ENCODE data around the gene OVCA2. TPM values are rescaled to one million over a fixed set of nuclear protein-coding genes. Genes with fewer than 3 reads are reported as not detected.

OVCA2 gene
- total RNA-seq, 2 donors from 2014 or later: 29.0 to 33.3 TPM

DNA sequence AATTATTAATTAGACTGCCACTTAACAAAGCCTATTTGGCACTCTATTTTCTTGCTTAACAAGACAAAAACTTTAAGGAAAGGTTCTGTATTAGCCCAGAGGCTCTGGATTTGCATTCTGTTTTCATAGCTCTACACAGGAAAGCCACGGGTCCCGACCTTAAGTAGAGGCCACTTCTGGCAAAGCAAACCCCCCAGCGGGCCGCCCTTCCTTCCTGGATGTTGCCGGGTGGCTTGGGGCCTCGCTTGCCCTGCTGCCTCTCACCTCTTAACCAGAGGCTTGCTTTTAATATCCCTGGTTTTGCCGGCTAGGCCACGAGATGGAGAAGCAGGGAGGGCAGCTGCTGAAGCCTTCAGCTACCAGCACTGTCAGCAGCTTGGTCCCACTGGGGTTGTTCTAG, 21.1 kb upstream of the OVCA2 start:
- peaks cover 35% of the 10 kb centered on the region for H3K27me3 Mint-ChIP-seq (ENCODE audit: low read depth)
- DNase-seq (no peak), ATAC-seq (replicated peaks in 1 of 2) (no peak)
- no peaks in the 10 kb centered on the region for H3K9me3 Mint-ChIP-seq
- no peak overlapping the region for H3K27ac Mint-ChIP-seq
- no peaks in the 10 kb centered on the region for H3K36me3 Mint-ChIP-seq (ENCODE audit: insufficient read depth in 2 of 2)
- H3K4me3 Mint-ChIP-seq: no peak overlapping the region
- peaks cover 9% of the 10 kb centered on the region for H3K4me1 Mint-ChIP-seq (ENCODE audit: low read depth)

DNA sequence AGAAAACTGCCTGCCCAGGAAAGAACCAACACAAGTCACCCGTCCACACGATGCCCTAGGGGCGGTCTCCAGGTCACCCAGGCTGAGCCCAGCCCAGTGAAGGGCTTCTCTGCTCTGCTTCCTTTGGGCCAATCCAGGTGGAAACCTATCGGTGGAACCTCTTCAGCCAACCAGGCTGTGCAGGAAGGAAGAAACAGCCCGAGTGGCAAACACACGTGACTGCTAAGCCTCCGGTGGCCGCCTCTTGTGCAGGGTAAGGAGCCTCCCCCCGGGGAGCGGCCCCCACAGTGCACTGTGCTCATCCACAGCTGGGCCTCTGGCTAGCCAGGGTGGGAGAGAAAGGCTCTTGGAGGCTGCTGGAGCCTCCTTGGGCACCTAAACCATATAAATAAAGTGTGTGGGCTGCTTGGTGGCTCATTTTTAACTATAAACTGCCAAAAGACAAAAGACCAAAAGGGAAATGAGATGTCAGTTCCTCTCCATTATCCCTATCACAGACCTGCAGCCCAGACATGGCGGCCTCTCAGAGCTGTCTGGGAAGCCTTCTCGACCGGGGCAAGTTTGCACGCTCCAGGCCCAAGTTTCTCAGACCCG, 19.1 kb upstream of the OVCA2 start:
- peaks cover 21% of the 10 kb centered on the region for H3K4me1 Mint-ChIP-seq (ENCODE audit: low read depth)
- peaks cover 53% of the 10 kb centered on the region for H3K27me3 Mint-ChIP-seq (ENCODE audit: low read depth)
- H3K27ac Mint-ChIP-seq: no peak overlapping the region
- DNase-seq: no peak
- ATAC-seq (replicated peaks in 1 of 2): no peak
- H3K9me3 Mint-ChIP-seq: no peaks in the 10 kb centered on the region
- H3K36me3 Mint-ChIP-seq (ENCODE audit: insufficient read depth in 2 of 2): no peaks in the 10 kb centered on the region
- peak overlapping the region; percentile 49 to 52 for H3K4me3 Mint-ChIP-seq

DNA sequence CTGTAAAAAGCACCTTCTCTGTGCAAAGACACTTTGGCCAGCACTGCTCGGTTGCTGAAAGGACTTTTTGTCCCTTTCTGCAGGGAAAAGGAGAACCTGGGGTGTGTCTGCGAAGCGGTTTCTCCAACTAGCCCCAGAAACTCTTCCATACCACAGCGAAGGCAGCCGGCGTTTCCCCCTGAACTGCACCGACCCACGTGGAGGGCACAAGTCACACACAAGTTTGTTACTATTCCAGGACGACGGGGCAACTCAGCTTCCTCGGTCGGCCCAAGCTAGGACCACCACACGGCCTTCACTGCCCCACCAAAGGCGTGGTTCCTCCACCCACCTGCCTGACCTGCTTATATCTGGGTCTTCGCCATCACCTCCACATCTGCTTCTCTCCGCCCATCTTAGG, 18.6 kb upstream of the OVCA2 start:
- peaks cover 53% of the 10 kb centered on the region for H3K27me3 Mint-ChIP-seq (ENCODE audit: low read depth)
- DNase-seq (no peak), ATAC-seq (replicated peaks in 1 of 2) (no peak)
- H3K36me3 Mint-ChIP-seq (ENCODE audit: insufficient read depth in 2 of 2): no peaks in the 10 kb centered on the region
- peak overlapping the region; percentile 29 for H3K27ac Mint-ChIP-seq
- peak overlapping the region; percentile 49 to 52 for H3K4me3 Mint-ChIP-seq
- no peaks in the 10 kb centered on the region for H3K9me3 Mint-ChIP-seq
- H3K4me1 Mint-ChIP-seq (ENCODE audit: low read depth): peaks cover 21% of the 10 kb centered on the region

DNA sequence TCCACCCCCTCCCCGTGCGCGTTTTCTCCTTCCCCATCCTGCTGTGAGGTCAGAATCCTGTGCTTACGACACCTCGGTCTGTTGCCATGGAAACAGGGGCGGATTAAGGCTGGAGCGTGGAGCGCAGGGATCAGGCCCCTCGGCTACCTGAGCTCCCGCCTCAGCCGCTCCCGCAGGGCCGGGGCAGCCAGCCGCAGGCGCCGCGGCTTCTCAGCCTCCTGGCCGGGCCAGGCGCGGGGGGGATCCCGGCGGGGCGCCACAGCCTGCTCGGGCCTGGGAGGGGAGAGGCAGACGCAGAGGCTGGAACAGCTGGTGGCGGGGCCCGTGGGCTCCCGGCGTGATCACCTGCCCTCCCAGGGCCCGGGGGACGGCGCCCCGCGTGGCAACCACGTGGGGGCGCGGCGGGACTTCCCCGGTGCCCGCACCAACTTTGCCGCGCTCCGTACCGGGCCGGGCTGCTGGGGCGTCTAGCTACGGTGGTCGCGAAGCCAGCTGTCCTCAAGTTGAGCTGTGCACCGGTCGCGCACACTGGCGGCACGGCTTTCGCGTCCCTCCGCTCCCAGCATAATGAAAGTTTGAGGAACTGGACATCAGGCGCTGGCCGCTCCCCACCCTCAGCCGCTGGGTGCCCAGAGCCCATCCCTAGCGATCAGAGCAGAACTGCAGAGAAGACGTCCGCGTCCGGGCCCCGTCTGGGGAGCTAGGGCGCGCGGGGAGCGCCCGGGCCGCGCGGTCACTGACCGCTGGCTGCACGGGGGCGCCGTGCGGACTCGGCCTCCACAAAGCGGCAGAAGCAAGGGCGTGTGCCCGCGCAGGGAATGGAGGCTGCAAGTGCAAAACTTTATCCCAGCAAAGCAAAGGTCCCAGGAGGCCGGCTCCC, 17.9 kb upstream of the OVCA2 start:
- Mint-ChIP-seq H3K4me1 (ENCODE audit: low read depth) (peaks cover 19% of the 10 kb centered on the region), H3K36me3 (ENCODE audit: insufficient read depth in 2 of 2) (no peaks in the 10 kb centered on the region), H3K27ac (no peak overlapping the region), H3K9me3 (no peaks in the 10 kb centered on the region), H3K4me3 (peak overlapping the region; percentile 80 to 81), H3K27me3 (ENCODE audit: low read depth) (peaks cover 58% of the 10 kb centered on the region)
- DNase-seq: peak; percentile 14 to 22
- ATAC-seq (replicated peaks in 1 of 2): peak; percentile 12 to 26

DNA sequence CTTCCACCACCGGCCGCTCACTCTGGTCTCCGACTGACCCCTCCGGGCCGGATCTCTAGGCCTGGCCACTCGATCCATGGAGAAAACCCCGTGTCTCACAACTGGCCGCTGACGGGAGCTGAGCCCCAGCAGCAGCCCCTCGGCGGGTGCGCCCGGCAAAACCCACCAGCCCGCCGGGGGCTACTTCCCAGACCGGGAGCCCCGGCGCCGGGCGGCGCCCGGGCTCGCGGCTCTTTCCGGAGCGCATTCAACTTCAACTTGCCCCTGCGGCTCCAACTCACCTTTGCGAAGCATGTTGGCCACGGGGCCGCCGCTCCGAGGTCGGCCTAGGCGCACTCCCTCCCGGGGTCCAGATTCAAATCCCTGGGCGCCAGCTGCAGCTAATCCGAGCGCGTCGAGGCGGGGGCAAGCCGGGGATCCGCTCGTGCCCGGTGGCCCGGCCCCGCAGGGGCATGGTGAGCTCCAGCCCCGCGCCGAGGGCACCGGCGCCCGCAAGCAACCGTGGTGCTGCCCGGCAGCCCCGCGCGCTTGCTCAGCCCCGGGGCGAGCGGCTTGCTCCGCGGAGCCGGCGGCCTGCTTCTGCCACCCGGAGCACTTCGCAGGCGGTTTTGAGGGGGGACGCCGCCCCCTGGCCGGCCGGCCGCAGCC, 17.1 kb upstream of the OVCA2 start:
- peak; percentile 13 to 16 for ATAC-seq (replicated peaks in 1 of 2)
- peaks cover 51% of the 10 kb centered on the region for H3K27me3 Mint-ChIP-seq (ENCODE audit: low read depth)

DNA sequence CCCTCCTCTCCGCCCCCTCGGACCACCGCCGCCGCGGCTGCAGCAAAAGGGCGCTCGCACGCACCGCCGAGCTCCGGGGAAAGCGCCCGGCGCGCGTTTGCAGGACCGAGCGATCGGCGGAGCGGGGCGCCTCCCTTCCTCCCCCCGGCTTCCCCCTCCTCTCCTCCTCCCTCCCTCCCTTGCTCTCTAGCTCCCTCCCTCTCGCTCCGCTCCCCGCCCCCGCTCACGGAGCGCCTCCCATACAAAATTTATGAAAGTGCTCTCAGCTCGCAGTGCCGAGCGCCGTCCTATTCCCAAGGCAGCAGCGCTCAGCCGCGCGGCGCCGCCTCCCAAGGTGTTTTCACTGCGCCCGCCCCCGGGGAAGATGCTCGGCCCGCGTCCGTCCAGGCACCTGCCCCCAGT, 16.6 kb upstream of the OVCA2 start, which contains the start of gene RTN4RL1:
TSS of gene RTN4RL1 (minus strand) at position 115 of the 402 bp plus-strand sequence. CDS start 469 bp downstream, outside the sequence.
- peak; percentile 20 to 25 for ATAC-seq (replicated peaks in 1 of 2)
- H3K4me1 Mint-ChIP-seq (ENCODE audit: low read depth): peaks cover 19% of the 10 kb centered on the region
- DNase-seq: peak; percentile 47 to 58
- no peaks in the 10 kb centered on the region for H3K36me3 Mint-ChIP-seq (ENCODE audit: insufficient read depth in 2 of 2)
- H3K27me3 Mint-ChIP-seq (ENCODE audit: low read depth): peaks cover 45% of the 10 kb centered on the region
- no peaks in the 10 kb centered on the region for H3K9me3 Mint-ChIP-seq
- no peak within 1 kb of the TSS for H3K27ac Mint-ChIP-seq
- peak within 1 kb of the TSS; percentile 82 to 84 for H3K4me3 Mint-ChIP-seq

More for the DNA sequence above, 17.1 kb upstream of the OVCA2 start:
- H3K9me3 Mint-ChIP-seq: no peaks in the 10 kb centered on the region
- peak overlapping the region; percentile 80 to 81 for H3K4me3 Mint-ChIP-seq
- H3K27ac Mint-ChIP-seq: no peak overlapping the region
- no peaks in the 10 kb centered on the region for H3K36me3 Mint-ChIP-seq (ENCODE audit: insufficient read depth in 2 of 2)
- H3K4me1 Mint-ChIP-seq (ENCODE audit: low read depth): peaks cover 19% of the 10 kb centered on the region
- DNase-seq: peak; percentile 8 to 16

DNA sequence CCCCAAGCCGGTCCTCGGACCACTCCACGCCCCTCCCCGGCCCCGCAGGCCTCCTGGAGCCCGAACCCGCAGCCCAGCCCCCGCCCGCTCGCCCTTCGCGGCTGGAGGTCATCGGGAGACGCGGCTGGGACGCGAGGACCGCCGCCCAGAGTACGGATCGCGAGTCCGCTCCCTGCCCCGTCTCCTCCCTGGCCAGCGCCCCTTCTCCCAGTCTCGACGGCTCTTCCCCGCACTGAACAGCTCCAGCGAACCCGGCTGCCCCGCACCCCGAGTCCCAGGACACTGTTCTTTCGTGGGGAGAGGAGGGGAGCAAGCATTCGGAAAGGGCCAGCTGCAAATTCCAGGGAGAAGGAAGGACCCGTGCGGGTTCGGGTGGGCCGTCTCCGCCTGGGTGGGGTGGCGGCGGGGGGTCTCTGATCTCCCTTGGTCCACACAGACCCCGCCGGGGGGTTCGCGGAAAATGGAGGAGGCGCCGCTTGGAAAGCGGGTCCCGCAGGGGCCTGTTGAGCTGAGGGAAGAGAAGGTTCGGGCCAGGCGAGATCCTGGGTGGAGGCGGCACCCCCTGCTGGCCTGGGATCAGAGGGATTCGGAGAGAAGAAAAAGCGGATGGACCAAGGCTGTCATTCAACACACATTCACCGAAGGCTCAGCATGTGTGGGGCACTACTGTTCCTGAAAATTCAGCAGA, 16.1 kb upstream of the OVCA2 start:
- H3K36me3 Mint-ChIP-seq (ENCODE audit: insufficient read depth in 2 of 2): peaks cover 0 to 2% of the 10 kb centered on the region in 2 donors
- peaks cover 22% of the 10 kb centered on the region for H3K4me1 Mint-ChIP-seq (ENCODE audit: low read depth)
- DNase-seq (peak; percentile 40 to 42), ATAC-seq (replicated peaks in 1 of 2) (no peak)
- H3K27ac Mint-ChIP-seq: no peak overlapping the region
- peaks cover 43% of the 10 kb centered on the region for H3K27me3 Mint-ChIP-seq (ENCODE audit: low read depth)
- H3K9me3 Mint-ChIP-seq: no peaks in the 10 kb centered on the region
- H3K4me3 Mint-ChIP-seq: peak overlapping the region; percentile 82 to 84

DNA sequence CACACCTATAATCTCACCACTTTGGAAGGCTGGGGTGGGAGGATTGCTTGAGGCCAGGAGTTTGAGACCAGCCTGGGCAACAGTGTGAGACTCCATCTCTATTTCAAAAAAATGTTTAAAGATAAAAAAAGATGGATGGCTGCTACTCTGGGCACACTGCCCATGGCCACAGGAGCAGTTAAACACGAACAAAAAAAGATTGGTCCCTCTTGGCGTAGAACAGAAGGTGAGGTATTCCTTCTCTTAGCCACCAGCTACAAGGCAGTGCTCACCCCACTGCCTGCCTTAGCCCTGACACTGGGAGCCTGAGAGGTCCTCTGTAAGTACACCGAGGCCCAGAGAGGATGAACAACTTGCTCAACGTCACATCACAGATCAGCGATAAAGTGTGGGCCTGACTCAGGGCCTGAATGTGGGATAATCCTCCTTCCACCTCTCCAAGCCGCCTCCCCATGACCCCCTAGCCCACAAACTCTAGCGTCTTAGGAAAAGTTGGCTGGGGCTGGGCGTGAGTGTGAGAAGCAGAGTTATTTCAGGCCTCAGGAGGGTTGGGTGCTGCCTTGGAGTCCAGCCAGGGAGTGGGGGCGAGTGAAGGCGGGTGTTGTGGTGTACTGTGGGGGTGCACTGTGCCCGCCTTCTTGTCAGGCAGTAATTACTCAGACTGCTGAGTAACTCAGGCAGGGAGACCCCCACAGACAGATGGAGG, 14.1 kb upstream of the OVCA2 start:
- H3K9me3 Mint-ChIP-seq: no peaks in the 10 kb centered on the region
- peaks cover 26% of the 10 kb centered on the region for H3K4me1 Mint-ChIP-seq (ENCODE audit: low read depth)
- DNase-seq (peak in 1 of 2 donors; percentile 44), ATAC-seq (replicated peaks in 1 of 2) (no peak)
- H3K27ac Mint-ChIP-seq: no peak overlapping the region
- peaks cover 0 to 2% of the 10 kb centered on the region in 2 donors for H3K36me3 Mint-ChIP-seq (ENCODE audit: insufficient read depth in 2 of 2)
- H3K4me3 Mint-ChIP-seq: no peak overlapping the region
- H3K27me3 Mint-ChIP-seq (ENCODE audit: low read depth): peaks cover 37% of the 10 kb centered on the region

DNA sequence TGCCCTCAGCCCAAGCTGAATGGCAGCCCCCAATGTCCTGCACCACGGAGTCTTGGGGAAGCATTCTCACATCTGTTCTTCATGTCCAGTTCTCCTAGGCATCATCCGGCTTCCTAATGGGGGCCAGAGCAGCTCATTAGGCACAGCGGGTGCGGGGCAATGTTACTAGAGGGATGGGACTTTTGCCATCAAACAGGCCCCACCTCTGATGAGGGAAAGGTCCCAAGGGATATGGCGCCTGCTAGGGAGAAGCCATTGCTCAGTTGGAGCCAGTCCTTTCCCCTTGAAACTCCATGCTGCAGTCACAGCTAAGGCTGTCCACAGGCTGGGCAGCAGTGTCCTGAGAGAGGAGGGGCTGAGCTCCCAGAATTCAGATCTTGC, 13.6 kb upstream of the OVCA2 start:
- H3K27me3 Mint-ChIP-seq (ENCODE audit: low read depth): peaks cover 37% of the 10 kb centered on the region
- H3K4me3 Mint-ChIP-seq: no peak overlapping the region
- H3K36me3 Mint-ChIP-seq (ENCODE audit: insufficient read depth in 2 of 2): peaks cover 0 to 2% of the 10 kb centered on the region in 2 donors
- no peak overlapping the region for H3K27ac Mint-ChIP-seq
- H3K9me3 Mint-ChIP-seq: no peaks in the 10 kb centered on the region
- ATAC-seq (replicated peaks in 1 of 2) (no peak), DNase-seq (no peak)
- peaks cover 26% of the 10 kb centered on the region for H3K4me1 Mint-ChIP-seq (ENCODE audit: low read depth)

DNA sequence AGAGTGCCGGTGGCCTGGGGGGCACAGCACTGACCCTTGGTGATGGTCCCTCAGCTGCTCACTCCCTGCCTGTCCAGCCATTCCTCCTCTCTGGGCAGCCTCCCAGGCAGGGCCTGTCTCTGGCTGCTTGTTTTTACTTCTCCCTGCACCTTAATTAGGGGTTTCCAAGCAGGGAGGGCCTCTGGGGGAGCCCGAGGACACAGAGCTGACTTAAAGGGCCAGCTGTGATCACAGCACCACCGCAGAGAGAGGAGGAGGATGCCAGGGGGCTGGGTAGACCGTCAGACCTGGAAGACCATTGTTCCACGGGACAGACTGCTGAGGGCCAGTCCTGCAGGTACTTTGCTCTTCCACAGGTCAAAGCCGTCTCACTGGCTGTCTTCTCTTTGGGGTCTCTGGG, 13.1 kb upstream of the OVCA2 start:
- Mint-ChIP-seq H3K4me3 (no peak overlapping the region), H3K36me3 (ENCODE audit: insufficient read depth in 2 of 2) (peaks cover 0 to 2% of the 10 kb centered on the region in 2 donors), H3K9me3 (no peaks in the 10 kb centered on the region), H3K4me1 (ENCODE audit: low read depth) (peaks cover 26% of the 10 kb centered on the region), H3K27ac (no peak overlapping the region), H3K27me3 (ENCODE audit: low read depth) (peaks cover 37% of the 10 kb centered on the region)
- ATAC-seq (replicated peaks in 1 of 2): no peak
- peak in 1 of 2 donors; percentile 12 for DNase-seq

DNA sequence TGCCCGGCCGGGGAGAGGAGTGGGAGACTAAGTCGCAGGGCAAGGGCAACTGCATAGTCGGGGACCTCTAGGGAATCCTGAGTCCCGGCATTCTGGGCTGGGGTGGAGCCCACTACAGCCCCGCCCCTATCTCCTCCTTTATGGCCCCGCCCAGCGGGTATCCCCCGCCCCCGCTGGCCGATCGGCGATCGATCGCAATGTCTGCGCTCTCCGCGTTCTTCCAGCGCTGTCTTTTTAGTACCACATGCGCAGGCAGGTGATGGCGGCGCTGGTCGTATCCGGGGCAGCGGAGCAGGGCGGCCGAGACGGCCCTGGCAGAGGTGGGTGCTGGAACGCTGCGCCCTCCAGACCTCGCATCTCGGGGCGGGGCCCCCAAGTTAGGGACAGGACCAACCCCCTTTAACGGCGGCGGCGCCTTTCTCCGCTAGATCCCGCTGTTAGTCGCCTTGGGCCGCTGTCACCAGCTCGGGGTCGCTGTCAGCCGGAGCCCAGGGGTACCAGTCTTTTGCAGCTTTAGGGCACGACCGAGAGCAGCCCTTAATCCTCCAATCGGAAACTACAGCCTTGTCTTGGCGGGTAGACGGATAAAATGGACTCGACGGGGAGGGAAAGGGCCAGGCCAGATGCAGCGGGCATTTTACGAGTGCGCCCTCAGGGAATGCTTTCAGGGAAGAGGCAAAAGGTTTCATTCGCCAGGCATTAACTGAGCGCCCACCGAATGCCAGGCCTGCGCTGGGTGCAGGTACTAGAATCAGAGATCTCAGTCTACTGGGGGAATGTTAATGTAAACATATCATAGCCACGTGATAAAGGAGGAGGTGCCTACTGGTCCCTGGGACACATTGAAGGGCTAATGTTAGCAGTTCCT, 11.7 kb upstream of the OVCA2 start, which contains the start of gene DPH1:
TSS of gene DPH1 (plus strand) at position 243 of the 868 bp plus-strand sequence. CDS start at position 260, 17 bp downstream.
- H3K4me3 Mint-ChIP-seq: peak within 1 kb of the TSS; percentile 93 to 98
- peak; percentile 90 to 91 for DNase-seq
- peaks cover 26% of the 10 kb centered on the region for H3K4me1 Mint-ChIP-seq (ENCODE audit: low read depth)

More for the DNA sequence above, 11.7 kb upstream of the OVCA2 start, which contains the start of gene DPH1:
- ATAC-seq (replicated peaks in 1 of 2): peak; percentile 89
- H3K9me3 Mint-ChIP-seq: no peaks in the 10 kb centered on the region
- H3K36me3 Mint-ChIP-seq (ENCODE audit: insufficient read depth in 2 of 2): peaks cover 0 to 2% of the 10 kb centered on the region in 2 donors
- H3K27ac Mint-ChIP-seq: peak within 1 kb of the TSS; percentile 68
- H3K27me3 Mint-ChIP-seq (ENCODE audit: low read depth): peaks cover 37% of the 10 kb centered on the region

Measured in activated T-cell treated with anti-CD3 and anti-CD28 coated beads, Interleukin-2, amount 50 U/mL, for 72 hours (primary cell).